Tibial nerve (tissue), 4 donors: Measurements from ENCODE around the gene TERC. TPM values are rescaled to one million over a fixed set of nuclear protein-coding genes. Genes with fewer than 3 reads are reported as not detected.
A peak's percentile ranks its signal among the peaks of the same experiment; 100 is the strongest.

Experiments used
- DNase-seq, 2 donors: peaks; one replicate each; pipeline ENCODE4 v3.0.0-alpha.2; 2019; ENCODE audit warnings: low spot score in 2 of 2
- H3K27ac ChIP-seq, 4 donors: fragments of 200-600 bp; sonication (generic) in 3 of 4; one replicate each; pipeline ENCODE4 v1.5.1; 2017 to 2019; ENCODE audit warnings: mild to moderate bottlenecking in 1 of 4
- H3K27me3 ChIP-seq, 2 donors: fragments of 200-600 bp; sonication (generic) in 1 of 2; one replicate each; pipeline versions ENCODE4 v1.5.1 to v1.6.0; 2017 to 2019
- H3K36me3 ChIP-seq, 3 donors: fragments of 200-600 bp; sonication (generic); one replicate each; pipeline ENCODE4 v1.5.1; 2018 to 2019
- H3K4me1 ChIP-seq, 4 donors: fragments of 200-600 bp; sonication (generic) in 3 of 4; one replicate each; pipeline ENCODE4 v1.5.1; 2017 to 2019
- H3K4me3 ChIP-seq, 4 donors: fragments of 200-600 bp; sonication (generic) in 3 of 4; one replicate each; pipeline ENCODE4 v1.5.1; 2017 to 2019; ENCODE audit warnings: mild to moderate bottlenecking in 1 of 4, moderate library complexity in 1 of 4
- H3K9me3 ChIP-seq, 4 donors: fragments of 200-600 bp; sonication (generic) in 3 of 4; one replicate each; pipeline ENCODE4 v1.5.1; 2017 to 2019
- EP300 ChIP-seq, 2 donors: sonication (generic); formaldehyde crosslinking; IDR thresholded peaks; one replicate each; pipeline ENCODE4 v1.6.1; 2017; ENCODE audit warnings: antibody characterized with exemption in 2 of 2, mild to moderate bottlenecking in 1 of 2
- POLR2A ChIP-seq, 2 donors: fragments of 450-650 bp; IDR thresholded peaks; one replicate each; pipeline ENCODE4 v1.6.1; 2017; ENCODE audit warnings: antibody characterized with exemption in 2 of 2, mild to moderate bottlenecking in 2 of 2, moderate library complexity in 2 of 2
- WGBS, 2 donors: methylation state at CpG; one replicate each; pipeline ENCODE4 v1.1.5; 2018; 5-methylcytosine and 5-hydroxymethylcytosine counted together
- total RNA-seq, 4 donors: library from RNA; depleted of rRNA; stranded (reverse); fragments of >200 nt; gene quantifications; one replicate each; pipeline ENCODE4 v1.1.0, GENCODE V29; 2016
- TF ChIP-seq, protein P1 (sequence below), 5 experiments: fragments of 200-600 bp in 3 of 5; fragments of 450-650 bp in 2 of 5; sonication (generic) in 3 of 5; IDR thresholded peaks; one replicate each; pipeline ENCODE4 v1.5.1; 2016 to 2019; ENCODE audit warnings: antibody characterized with exemption in 5 of 5, mild to moderate bottlenecking in 3 of 5, moderate library complexity in 2 of 5

Gene TERC
- 100 to 1,000 TPM; 110 to 241 (median 179) TPM for total RNA-seq

DNA sequence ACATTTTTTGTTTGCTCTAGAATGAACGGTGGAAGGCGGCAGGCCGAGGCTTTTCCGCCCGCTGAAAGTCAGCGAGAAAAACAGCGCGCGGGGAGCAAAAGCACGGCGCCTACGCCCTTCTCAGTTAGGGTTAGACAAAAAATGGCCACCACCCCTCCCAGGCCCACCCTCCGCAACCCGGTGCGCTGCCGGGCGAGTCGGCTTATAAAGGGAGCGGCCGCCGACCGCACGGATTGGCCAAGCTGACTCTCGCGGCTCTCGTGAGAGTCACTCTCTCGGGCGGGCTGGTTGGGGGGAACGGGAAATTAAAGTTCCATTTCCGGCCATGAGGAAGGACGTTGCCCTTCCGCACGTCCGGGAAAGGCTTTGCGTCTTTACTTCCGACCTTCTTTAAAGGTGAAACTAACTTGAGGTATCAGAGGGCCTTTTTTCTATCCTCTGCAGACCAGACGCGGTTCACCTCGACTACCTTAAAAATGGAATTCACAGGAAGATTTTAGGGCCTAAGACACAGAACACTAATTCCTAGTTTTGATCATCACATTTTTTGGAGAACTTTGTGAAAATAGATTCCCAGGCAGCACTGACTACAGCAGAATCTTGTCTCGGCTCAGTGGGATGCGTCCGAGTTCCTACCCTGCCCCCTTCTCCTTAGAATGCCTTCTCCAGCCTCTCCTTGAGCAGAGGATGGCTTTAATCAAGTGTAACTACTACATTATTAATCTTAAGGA is at the start of gene TERC:
Gene TERC (minus strand): TSS at position 179 of the 731 bp plus-strand sequence.
- DNase-seq: peak; percentile 89
- Histone ChIP-seq H3K9me3 (peaks cover 0 to 5% (median 0%) of the 10 kb centered on the region in 4 donors), H3K4me3 (peak within 1 kb of the TSS; percentile 54 to 85 (median 84)), H3K27ac (peak within 1 kb of the TSS; percentile 93 to 97 (median 94)), H3K36me3 (no peaks in the 10 kb centered on the region), H3K27me3 (no peaks in the 10 kb centered on the region), H3K4me1 (peaks cover 0 to 19% (median 3%) of the 10 kb centered on the region in 4 donors)
- TF ChIP-seq EP300 (IDR thresholded peaks at IDR 0.05) (peak; percentile 84 to 98), POLR2A (IDR thresholded peaks at IDR 0.05) (peak; percentile 93 to 99)
- TF ChIP-seq, protein P1, sequence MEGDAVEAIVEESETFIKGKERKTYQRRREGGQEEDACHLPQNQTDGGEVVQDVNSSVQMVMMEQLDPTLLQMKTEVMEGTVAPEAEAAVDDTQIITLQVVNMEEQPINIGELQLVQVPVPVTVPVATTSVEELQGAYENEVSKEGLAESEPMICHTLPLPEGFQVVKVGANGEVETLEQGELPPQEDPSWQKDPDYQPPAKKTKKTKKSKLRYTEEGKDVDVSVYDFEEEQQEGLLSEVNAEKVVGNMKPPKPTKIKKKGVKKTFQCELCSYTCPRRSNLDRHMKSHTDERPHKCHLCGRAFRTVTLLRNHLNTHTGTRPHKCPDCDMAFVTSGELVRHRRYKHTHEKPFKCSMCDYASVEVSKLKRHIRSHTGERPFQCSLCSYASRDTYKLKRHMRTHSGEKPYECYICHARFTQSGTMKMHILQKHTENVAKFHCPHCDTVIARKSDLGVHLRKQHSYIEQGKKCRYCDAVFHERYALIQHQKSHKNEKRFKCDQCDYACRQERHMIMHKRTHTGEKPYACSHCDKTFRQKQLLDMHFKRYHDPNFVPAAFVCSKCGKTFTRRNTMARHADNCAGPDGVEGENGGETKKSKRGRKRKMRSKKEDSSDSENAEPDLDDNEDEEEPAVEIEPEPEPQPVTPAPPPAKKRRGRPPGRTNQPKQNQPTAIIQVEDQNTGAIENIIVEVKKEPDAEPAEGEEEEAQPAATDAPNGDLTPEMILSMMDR (IDR thresholded peaks at IDR 0.05): peak in 2 of 5 experiments; percentile 25 to 35
- WGBS, 2 donors: 7 to 8% methylated on average over 42 of the region's 42 CpGs

DNA sequence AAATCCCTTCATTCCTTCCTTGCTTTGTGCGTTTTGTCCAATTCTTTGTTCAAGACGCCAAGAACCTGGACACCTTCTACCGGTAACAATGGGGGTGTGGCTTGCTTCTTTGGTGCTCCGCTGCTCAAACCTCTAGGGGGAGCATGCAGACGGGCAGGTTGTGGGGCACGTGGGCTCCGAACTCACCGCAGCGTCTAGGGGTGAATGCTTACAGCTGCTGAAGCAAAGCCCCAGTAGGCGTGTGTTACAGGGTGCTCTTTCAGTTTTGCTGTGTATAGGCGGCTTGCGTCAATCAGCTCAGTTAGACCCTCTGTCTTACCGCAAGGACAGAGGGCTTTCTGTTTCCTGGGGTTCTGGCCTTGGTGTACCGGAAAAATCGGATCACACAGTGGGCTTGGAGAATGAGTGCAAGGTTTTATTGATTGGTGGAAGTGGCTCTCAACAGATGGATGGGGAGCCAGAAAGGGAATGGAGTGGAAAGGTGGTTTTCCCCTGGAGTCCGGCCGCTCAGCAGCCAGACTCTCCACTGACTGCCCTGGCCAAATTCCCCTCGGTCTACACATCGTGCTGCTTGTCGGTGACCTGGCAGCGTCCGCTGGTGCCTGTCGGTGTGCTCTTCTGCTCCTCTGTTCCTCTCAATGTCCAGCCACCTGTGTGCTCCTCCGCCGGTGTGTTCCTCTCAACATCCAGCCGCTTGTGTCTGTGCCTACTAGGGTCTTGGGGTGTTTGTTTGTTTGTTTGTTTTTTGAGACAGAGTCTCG is 49.1 kb upstream of the TERC start:
- 57 to 66% methylated on average over 26 to 27 of the region's 27 CpGs for WGBS, 2 donors
- peak overlapping the region; percentile 10 to 71 (median 42) for H3K4me3 ChIP-seq
- peak overlapping the region in 2 of 4 donors; percentile 17 to 80 for H3K27ac ChIP-seq
- H3K27me3 ChIP-seq: no peaks in the 10 kb centered on the region
- H3K4me1 ChIP-seq: peaks cover 0 to 26% (median 2%) of the 10 kb centered on the region in 4 donors
- H3K36me3 ChIP-seq: no peaks in the 10 kb centered on the region
- no peak for TF ChIP-seq EP300 (IDR thresholded peaks at IDR 0.05)
- TF ChIP-seq, protein P1 (IDR thresholded peaks at IDR 0.05): peak in 4 of 5 experiments; percentile 8 to 42 (median 24)
- TF ChIP-seq POLR2A (IDR thresholded peaks at IDR 0.05): no peak
- peaks cover 0 to 11% (median 3%) of the 10 kb centered on the region in 4 donors for H3K9me3 ChIP-seq
- peak in 1 of 2 donors; percentile 8 for DNase-seq

DNA sequence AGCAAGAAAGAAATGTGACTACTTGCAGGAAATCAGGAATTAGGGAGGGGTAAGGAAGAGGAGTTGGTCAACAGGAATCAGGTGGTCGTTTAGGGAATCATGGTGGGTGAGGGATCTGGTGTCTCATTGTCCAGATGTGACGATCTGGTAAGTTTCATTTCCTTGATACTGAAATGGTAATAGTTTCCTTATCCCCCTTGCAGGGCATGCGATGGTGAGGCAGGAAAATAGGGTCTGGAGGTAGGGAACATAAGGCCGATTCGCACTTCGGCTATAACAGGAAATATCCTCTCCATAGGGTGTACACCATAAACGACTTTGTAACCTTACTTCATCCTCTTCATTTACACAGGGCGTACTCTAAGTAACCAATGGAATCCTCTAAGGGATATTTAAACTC is 48.4 kb upstream of the TERC start:
- H3K27ac ChIP-seq: peak overlapping the region in 1 of 4 donors; percentile 80
- no peaks in the 10 kb centered on the region for H3K27me3 ChIP-seq
- H3K36me3 ChIP-seq: no peaks in the 10 kb centered on the region
- TF ChIP-seq EP300 (IDR thresholded peaks at IDR 0.05) (no peak), POLR2A (IDR thresholded peaks at IDR 0.05) (no peak)
- TF ChIP-seq, protein P1 (IDR thresholded peaks at IDR 0.05): no peak
- H3K4me3 ChIP-seq: peak overlapping the region; percentile 10 to 88 (median 65)
- 56 to 57% methylated on average over 8 of the region's 8 CpGs for WGBS, 2 donors
- H3K9me3 ChIP-seq: peaks cover 0 to 11% (median 3%) of the 10 kb centered on the region in 4 donors
- no peak for DNase-seq
- peaks cover 0 to 26% (median 2%) of the 10 kb centered on the region in 4 donors for H3K4me1 ChIP-seq

DNA sequence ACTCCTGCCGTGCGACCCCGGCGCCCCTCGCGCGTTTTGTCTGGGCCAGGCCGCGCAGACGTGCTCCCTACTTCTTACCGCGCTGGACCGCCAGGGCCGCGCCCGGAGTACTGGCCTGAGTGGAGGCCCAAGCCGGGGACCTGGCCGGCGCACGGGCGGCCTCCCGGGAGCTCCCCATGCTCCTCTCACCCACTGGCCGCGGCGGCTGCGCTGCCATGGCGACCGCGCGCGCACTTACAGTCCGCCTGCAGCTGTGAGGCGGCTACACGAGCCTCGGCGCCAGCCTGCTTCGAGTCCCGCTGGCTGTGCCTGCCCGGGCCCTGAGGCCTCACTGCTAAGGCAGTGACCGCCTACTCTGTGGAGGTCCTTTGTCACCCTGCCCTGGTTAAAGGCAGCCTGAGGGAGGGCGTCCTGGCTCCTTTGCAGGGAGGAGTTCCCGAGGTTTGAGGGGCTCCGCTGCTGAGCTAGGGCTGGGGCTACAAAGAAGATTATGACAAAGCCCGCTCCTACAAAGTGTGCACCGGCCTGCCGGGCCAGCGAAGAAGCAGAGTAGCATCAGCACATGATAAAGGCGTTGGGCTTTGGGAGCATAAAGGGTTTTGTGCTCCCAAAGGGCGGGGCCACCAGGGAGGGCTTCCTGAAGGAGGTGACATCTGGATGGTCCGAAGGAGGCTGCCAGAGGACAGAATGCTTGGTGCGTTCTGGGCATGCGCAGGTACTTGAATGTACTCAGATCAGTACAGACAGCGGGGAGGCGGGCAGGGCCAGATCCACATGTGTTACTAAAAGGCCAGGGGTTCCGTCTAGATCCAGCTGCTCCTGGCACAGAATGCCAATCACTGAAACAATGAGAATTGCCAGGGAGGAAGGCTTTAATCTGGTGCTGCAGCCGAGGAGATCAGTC is 47.7 kb upstream of the TERC start, which contains the start of the genes LRRC34 and LRRIQ4:
Gene LRRC34 (minus strand): TSS at position 573 of the 904 bp plus-strand sequence. CDS start 356 bp downstream, at position 217.
Gene LRRIQ4 (plus strand): TSS at position 539 of the 904 bp plus-strand sequence. CDS start 9,052 bp downstream, outside the sequence.
- DNase-seq: peak; percentile 46 to 70
- 6% methylated on average over 39 to 51 of the region's 56 CpGs for WGBS, 2 donors
- Histone ChIP-seq H3K4me3 (peak within 1 kb of the TSS; percentile 44 to 88 (median 65)), H3K9me3 (peaks cover 0 to 11% (median 3%) of the 10 kb centered on the region in 4 donors), H3K27ac (peak within 1 kb of the TSS in 3 of 4 donors; percentile 77 to 88 (median 80)), H3K36me3 (no peaks in the 10 kb centered on the region), H3K27me3 (no peaks in the 10 kb centered on the region), H3K4me1 (peaks cover 0 to 26% (median 2%) of the 10 kb centered on the region in 4 donors)
- TF ChIP-seq POLR2A (IDR thresholded peaks at IDR 0.05) (no peak), EP300 (IDR thresholded peaks at IDR 0.05) (peak in 1 of 2 donors; percentile 25)
- TF ChIP-seq, protein P1 (IDR thresholded peaks at IDR 0.05): peak in 1 of 5 experiments; percentile 20
